ENCODE measurements around the gene TTC33. TPM values are rescaled to one million over a fixed set of nuclear protein-coding genes. Genes with fewer than 3 reads are reported as not detected.
"Not testable (repeated sequence)": the region's sequence is repeated elsewhere in the genome, so short reads cannot be mapped to it uniquely, and the experiment has no call there.

Gene TTC33
- total RNA-seq, 1 donor from 2014 or later, result 13.5 TPM

- no peak for DNase-seq (ENCODE audit: low read depth in 2 of 2)
These were observed 182.8 kb downstream of the TTC33 start for GRCh38 chr5:40572937-40573336.

DNA sequence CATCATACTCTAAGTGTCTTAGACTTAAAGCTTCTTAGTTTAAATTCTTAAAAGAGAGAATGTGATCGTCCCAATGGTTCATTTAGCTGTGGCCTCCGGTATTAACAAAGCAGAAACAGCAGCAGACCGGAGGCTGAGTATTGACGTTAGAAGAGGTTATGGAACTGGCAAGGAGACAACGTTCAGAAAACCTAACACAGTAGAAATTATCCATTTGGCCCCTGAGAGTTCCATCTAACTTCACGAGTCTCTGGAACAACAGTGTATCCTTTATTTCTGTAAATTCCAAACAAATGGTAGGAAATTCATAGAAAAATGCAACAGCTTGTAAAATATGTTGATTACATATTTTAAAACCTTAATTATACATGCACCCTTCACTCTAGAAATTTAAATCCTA is 183.4 kb downstream of the TTC33 start:
- no peak for DNase-seq (ENCODE audit: low read depth in 2 of 2)

DNA sequence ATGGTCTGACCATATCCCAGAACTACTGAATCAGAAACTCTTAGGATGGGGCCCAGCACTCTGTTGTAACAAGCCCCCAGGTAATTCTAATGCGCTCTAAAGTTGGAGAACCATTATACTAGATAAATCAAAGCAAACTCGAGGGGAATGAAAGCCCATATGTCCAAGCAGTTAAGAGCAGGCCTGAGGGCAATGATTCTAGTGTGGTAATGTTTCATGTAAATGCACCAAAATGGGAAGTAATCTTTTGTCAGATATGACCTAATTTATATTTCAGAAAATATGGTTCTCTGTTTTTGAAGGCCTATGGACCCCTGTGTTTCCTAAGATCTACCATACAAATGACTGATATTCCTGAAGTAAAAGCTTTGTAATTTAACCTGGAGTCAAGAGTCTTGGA is 184.0 kb downstream of the TTC33 start:
- no peak for DNase-seq (ENCODE audit: low read depth in 2 of 2)

- DNase-seq (ENCODE audit: low read depth in 2 of 2), result peak in 1 of 2 donors; percentile 79
These were observed 185.2 kb downstream of the TTC33 start for GRCh38 chr5:40570408-40571129.

DNA sequence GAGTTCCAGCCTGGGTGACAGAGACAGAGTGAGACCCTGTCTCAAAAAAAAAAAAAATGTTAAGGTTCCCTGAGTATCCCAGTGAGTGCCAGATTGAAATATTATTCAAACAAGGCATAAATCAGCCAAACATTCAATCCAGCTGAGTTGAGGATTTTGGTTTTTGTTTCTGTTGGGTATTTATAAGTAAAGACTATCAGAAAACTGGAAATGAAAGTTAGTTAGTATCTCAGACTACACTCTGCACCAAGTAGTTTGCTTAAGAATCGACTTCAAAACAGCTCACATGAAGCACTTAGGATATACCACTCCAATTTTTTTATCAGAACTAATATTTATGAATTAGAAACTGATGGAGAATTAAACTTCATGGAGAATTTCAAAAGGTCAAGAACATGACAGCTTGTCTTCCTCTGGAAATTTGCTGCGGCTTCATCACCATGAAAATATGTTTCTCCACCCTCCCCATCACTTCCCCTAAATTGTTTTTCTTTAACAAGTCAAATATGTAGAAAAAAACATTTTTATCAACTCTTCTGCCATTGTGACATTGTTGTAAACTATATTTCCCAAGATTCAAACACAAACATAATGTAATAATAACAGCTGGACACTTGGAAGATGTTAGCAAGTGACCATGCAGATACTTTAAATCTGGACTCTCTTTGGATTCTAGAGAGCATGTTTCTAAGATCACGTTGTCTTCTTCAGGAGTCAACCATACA is 186.1 kb downstream of the TTC33 start:
- DNase-seq (ENCODE audit: low read depth in 2 of 2), result peak in 1 of 2 donors; percentile 59

GRCh38 chr5:40568548-40568947 is 187.2 kb downstream of the TTC33 start:
- DNase-seq (ENCODE audit: low read depth in 2 of 2), result no peak

GRCh38 chr5:40563173-40563572 is 192.6 kb downstream of the TTC33 start:
- DNase-seq (ENCODE audit: low read depth in 2 of 2), result not testable (repeated sequence)

DNA sequence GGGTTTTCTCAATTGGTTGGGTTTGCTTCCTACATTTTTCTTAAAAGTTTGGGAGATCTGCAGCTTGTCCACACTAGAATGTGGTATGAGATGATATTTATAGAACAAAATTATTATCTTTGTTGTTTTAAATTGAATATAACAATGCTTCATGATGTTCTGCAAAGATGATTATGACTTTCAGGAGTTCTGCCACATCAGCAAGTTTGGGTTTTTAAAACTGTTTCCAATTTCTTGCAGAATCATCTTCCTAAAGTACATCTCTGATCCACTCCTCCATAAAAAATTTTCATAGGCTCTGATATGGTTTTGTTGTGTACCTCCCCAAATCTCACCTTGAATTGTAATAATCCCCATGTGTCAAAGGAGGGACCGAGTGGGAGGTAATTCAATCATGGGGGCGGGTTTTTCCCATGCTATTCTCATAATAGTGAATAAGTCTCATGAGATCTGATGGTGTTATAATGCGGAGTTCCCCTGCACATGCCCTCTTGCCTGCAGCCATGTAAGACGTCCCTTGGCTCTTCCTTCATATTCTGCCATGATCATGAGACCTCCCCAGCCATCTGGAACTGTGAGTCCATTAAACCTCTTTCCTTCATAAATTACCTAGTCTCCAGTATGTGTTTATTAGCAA is 195.2 kb downstream of the TTC33 start:
- DNase-seq (ENCODE audit: low read depth in 2 of 2), result no peak

DNA sequence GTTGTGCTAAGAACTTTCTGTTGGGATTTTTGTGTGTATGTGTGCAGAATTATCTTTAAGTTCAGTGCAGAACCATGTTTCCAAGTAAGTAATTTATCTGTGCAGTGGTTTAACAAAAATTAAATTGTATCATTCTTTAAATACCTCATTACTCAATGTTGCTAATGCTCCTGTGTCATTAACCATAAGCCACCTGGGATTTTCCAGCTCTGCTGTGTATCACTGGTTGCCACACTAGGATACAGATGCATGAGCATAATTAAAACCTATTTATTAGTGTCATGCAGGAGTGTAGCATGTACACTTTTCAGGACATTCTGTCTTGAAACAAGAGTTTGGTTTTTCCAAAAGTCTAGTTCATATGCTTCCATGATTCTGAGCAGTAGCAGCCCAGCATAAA is 196.5 kb downstream of the TTC33 start:
- no peak for DNase-seq (ENCODE audit: low read depth in 2 of 2)

DNA sequence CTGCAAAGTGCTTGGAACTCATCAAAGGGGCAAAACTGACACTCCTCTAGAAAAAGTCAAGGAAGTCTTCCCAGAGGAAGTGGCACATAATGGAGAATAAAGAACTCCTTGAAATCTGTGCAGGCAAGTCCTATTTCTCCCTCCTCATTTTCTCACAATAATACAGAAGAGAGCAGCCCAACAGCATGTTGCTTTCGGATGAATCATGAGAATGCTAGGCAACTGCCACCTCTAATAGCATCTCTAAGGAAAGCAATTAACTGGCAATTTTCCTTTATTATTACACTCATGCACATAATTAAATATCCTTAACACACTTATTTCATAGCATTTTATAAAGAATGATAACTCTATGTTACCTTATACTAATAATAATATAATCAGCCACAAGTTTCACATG is 198.3 kb downstream of the TTC33 start:
- no peak for DNase-seq (ENCODE audit: low read depth in 2 of 2)

DNA sequence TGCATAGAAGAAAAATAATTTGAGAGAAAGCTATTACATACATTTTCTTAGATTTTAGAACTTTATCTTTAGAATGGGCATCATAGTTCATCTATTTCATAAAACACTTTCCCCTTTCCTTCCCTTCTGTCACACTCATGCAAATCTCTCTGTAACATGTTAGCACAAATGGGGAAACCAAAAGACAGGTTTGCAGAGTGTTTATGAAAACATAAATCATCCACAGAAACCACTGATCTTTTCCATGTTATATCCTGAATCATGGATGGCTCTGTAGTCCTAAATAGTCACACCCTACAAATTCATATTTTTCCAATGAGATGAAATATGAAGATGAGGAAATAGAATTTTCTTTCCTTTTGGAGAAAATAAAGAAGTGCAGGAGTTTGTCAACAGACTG is 198.9 kb downstream of the TTC33 start:
- DNase-seq (ENCODE audit: low read depth in 2 of 2), result no peak

- no peak for DNase-seq (ENCODE audit: low read depth in 2 of 2)
These were observed 199.9 kb downstream of the TTC33 start for GRCh38 chr5:40555886-40556285.

- DNase-seq (ENCODE audit: low read depth in 2 of 2), result no peak
These were observed 200.9 kb downstream of the TTC33 start for GRCh38 chr5:40554813-40555212.

GRCh38 chr5:40554054-40554453 is 201.7 kb downstream of the TTC33 start:
- no peak for DNase-seq (ENCODE audit: low read depth in 2 of 2)

DNA sequence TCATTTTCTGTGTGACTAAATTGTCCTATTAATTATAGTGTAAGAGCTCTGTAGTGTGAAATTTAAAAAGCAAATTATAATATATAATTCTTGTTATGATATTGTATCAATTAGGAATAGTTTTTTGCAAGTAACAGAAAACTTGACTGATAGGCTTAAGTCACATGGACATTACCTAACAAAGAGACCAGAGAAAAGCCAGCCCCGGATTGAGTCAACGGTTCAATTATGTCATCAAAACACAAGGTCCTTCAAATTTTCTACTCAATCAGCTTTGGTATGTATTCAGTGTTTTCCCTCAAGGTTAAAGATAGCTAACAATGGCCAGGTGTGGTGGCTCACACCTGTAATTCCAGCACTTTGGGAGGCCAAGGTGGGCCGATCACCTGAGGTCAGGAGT is 202.8 kb downstream of the TTC33 start:
- DNase-seq (ENCODE audit: low read depth in 2 of 2), result no peak

- peak in 1 of 2 donors; percentile 77 for DNase-seq (ENCODE audit: low read depth in 2 of 2)
These were observed 204.0 kb downstream of the TTC33 start for GRCh38 chr5:40551496-40552491.

GRCh38 chr5:40550481-40550880 is 205.3 kb downstream of the TTC33 start:
- DNase-seq (ENCODE audit: low read depth in 2 of 2), result no peak

GRCh38 chr5:40549616-40550015 is 206.1 kb downstream of the TTC33 start:
- no peak for DNase-seq (ENCODE audit: low read depth in 2 of 2)

- DNase-seq (ENCODE audit: low read depth in 2 of 2), result no peak
These were observed 207.7 kb downstream of the TTC33 start for GRCh38 chr5:40547994-40548575.

DNA sequence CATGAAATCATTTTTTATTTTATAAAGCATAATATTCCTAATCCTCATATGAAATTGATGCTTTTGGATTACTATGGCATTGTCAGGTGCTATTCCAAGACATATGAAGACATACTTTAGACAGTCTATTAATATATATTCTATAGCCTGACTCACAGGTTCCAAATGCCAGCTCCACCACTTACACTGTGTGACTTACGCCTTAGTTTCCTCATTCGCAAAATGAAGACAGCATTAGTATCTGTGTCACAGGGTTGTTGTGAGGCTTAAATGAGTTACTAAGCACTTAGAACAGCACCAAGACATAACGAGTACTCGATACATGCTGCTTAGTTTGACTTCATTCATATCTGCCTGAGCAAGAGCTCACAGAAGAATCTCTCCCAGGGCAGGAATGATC is 208.2 kb downstream of the TTC33 start:
- no peak for DNase-seq (ENCODE audit: low read depth in 2 of 2)

DNA sequence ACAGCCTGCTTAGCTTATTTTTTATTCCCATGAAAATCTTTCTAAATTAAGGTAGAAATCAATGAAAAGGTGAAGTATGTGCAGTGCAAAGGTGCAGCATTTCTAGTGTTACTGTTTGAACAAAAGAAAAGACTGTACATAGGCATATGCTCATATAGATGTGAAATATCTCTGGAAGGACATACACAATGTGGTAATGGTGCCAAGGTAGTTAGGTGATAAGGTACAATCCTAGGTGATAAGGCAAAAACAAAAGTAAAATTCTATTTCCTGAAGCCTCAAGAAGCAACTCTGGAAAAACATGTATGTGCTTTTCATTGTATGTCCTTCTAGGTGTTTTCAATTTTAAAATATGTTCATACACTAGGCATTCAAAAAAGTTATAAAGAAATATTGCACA is 215.5 kb downstream of the TTC33 start:
- no peak for DNase-seq (ENCODE audit: low read depth in 2 of 2)

All from dermis microvascular lymphatic vessel endothelial cell (primary cell).